Globus pallidus (tissue), 1 donor: ENCODE results near the gene HHIP.

Experiments used
- DNase-seq: peaks from one replicate; pipeline ENCODE4 v3.0.0-alpha.2; 2015; ENCODE audit warnings: low spot score

Gene HHIP

GRCh38 chr4:144709159-144709558 lies 63.2 kb downstream of the HHIP start:
- no peak for DNase-seq

- peak; percentile 93 for DNase-seq
Measured at GRCh38 chr4:144709793-144710525, 64.0 kb downstream of the HHIP start.

- no peak for DNase-seq
Measured at GRCh38 chr4:144710526-144710912, 64.6 kb downstream of the HHIP start.

- no peak for DNase-seq
Measured at GRCh38 chr4:144711700-144712456, 65.9 kb downstream of the HHIP start.

- DNase-seq, result no peak
Measured at GRCh38 chr4:144712775-144713174, 66.8 kb downstream of the HHIP start.

GRCh38 chr4:144714166-144714565 lies 68.2 kb downstream of the HHIP start:
- DNase-seq, result no peak

- DNase-seq, result no peak
Measured at GRCh38 chr4:144715230-144715629, 69.3 kb downstream of the HHIP start.

- DNase-seq, result no peak
Measured at GRCh38 chr4:144716778-144717177, 70.8 kb downstream of the HHIP start.

- DNase-seq, result no peak
Measured at GRCh38 chr4:144718958-144719512, 73.1 kb downstream of the HHIP start.

- no peak for DNase-seq
Measured at GRCh38 chr4:144720491-144720890, 74.5 kb downstream of the HHIP start.

- no peak for DNase-seq
Measured at GRCh38 chr4:144721994-144722393, 76.0 kb downstream of the HHIP start.

GRCh38 chr4:144723471-144723870 lies 77.5 kb downstream of the HHIP start:
- no peak for DNase-seq

GRCh38 chr4:144729175-144729574 lies 83.2 kb downstream of the HHIP start:
- DNase-seq, result no peak

GRCh38 chr4:144732584-144733428 lies 86.8 kb downstream of the HHIP start:
- DNase-seq, result no peak

- no peak for DNase-seq
Measured at GRCh38 chr4:144733566-144733965, 87.6 kb downstream of the HHIP start.

GRCh38 chr4:144734522-144734921 lies 88.6 kb downstream of the HHIP start:
- no peak for DNase-seq

GRCh38 chr4:144738649-144739048 lies 92.7 kb downstream of the HHIP start:
- no peak for DNase-seq

GRCh38 chr4:144739511-144740033 lies 93.6 kb downstream of the HHIP start:
- DNase-seq, result no peak

- DNase-seq, result no peak
Measured at GRCh38 chr4:144740316-144740715, 94.4 kb downstream of the HHIP start.

- DNase-seq, result no peak
Measured at GRCh38 chr4:144748814-144749555, 103.0 kb downstream of the HHIP start.

- no peak for DNase-seq
Measured at GRCh38 chr4:144750348-144750747, 104.4 kb downstream of the HHIP start.
